GM03348 (cell line): ENCODE data around the gene WFDC13.
"Not testable (repeated sequence)": the region's sequence is repeated elsewhere in the genome, so short reads cannot be mapped to it uniquely, and the experiment has no call there.

Experiments used
- DNase-seq: peaks from one replicate; pipeline ENCODE4 v3.0.0; 2012; ENCODE audit warnings: low spot score

Gene WFDC13, protein sequence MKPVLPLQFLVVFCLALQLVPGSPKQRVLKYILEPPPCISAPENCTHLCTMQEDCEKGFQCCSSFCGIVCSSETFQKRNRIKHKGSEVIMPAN

GRCh38 chr20:45701873-45702272 is at the start of gene WFDC13:
Gene WFDC13, plus strand, starts transcription at chr20:45702038. Its CDS starts 86 bp downstream, at chr20:45702124.
- no peak for DNase-seq

- not testable (repeated sequence) for DNase-seq
Observed at GRCh38 chr20:45657038-45657437, 44.8 kb upstream of the WFDC13 start.

DNA sequence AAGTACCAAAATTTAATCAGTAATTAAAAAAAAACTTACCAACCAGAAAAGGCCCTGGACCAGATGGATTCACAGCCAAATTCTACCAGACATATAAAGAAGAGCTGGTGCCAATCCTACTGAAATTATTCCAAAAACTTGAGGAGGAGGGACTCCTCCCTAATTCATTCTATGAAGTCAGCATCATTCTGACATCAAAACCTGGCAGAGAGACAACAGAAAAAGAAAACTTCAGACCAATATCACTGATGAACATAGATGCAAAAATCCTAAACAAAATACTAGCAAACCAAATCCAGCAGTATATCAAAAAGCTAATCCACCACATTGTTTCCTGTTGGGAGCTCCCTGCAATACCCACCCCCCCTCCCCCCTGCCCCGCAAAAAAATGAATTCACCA is 31.7 kb upstream of the WFDC13 start, which contains the start of gene WFDC11:
TSS of gene WFDC11 (minus strand) at position 101 of the 400 bp plus-strand sequence. CDS start 19,639 bp downstream, outside the sequence.
- DNase-seq, result no peak

DNA sequence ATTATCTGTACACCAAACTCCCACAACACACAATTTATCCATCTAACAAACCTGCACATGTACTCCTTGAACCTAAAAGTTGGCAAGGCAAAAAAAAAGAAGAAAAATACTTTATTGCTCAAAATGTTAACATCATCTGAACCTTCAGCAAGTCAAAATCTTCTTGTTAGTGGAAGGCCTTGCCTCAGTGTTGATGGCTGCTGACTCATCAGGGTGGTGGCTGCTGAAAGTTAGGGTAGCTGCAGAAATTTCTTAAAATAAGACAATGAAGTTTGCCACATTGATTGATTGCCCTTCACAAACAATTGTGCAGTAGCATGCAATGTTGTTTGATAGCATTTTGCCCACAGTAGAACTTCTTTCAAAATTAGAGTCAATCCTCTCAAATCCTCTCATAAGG is 29.1 kb upstream of the WFDC13 start:
- DNase-seq, result no peak

GRCh38 chr20:45679650-45680049 is 22.2 kb upstream of the WFDC13 start:
- DNase-seq, result no peak

GRCh38 chr20:45685896-45686295 is 15.9 kb upstream of the WFDC13 start:
- DNase-seq, result peak; percentile 20

- DNase-seq, result not testable (repeated sequence)
Observed at GRCh38 chr20:45693346-45693745, 8.5 kb upstream of the WFDC13 start.

GRCh38 chr20:45695496-45695895 is 6.3 kb upstream of the WFDC13 start:
- DNase-seq, result no peak

DNA sequence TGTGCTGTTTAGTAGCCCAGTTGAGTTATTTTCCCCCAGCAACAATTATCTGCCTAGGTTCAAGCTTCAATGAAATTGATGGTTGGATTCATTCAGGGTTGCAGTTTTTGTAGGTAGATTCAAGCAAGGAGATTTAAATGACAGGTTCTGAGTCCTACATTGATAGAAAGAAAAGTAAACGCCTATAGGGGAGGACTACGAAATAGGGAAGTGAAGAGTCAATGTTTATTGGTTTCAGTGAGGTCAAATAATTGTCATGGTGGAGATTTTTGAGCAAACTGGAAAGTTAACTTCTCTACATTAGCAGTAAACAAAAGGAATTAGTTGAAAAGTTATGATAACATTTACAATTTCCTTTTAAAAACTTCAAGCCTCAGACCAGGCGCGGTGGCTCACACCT is 734 bp upstream of the WFDC13 start:
- DNase-seq, result no peak

DNA sequence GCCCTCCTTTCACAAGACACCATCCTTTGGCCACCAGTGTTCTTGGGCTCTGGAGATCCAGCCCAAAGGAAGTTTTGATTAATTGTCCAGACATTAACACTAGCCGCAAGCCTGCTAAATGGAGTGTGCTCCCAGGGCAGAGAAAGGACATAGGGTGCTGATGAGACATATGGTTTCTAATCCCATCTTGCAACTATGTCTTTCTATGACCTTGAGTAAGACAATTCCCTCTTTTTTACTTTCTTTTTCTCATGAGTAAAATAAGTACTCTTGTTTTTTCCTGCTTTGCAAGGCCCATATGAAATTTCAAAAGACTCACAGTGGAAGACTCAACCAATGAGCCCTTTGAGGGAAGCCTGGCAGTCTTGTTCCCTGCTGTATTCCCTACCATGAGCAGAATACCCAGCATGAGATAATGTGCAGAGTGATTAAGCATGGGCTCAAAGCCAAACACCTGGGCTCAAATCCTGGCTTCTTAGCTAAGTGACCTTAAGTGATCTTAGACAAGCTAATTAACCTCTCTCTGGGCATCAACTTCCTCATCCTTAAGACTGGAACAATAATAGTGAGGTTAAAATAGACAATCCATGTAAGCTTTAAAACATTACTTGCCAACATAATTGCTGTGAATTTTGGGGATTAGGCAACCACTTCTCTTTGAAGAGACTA is 3.3 kb downstream of the WFDC13 start, which contains the start of gene WFDC10B:
TSS of gene WFDC10B (minus strand) at position 51 of the 669 bp plus-strand sequence. CDS start 19,027 bp downstream, outside the sequence.
- no peak for DNase-seq

DNA sequence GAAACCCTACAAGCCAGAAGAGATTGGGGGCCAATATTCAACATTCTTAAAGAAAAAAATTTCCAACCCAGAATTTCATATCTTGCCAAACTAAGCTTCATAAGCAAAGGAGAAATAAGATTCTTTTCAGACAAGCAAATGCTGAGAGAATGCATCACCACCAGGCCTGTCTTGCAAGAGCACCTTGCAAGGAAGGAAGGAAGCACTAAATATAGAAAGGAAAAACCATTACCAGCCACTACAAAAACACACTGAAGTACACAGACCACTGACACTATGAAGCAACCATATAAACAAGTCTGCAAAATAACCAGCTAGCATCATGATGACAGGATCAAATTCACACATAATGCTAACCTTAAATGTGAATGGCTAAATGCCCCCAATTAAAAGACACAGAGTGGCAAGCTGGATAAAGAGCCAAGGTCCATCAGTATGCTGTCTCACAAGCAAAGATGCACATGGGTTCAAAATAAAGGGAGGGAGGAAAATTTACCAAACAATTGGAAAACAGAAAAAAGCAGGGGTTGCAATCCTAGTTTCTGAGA is 14.4 kb downstream of the WFDC13 start:
- DNase-seq, result not testable (repeated sequence)

DNA sequence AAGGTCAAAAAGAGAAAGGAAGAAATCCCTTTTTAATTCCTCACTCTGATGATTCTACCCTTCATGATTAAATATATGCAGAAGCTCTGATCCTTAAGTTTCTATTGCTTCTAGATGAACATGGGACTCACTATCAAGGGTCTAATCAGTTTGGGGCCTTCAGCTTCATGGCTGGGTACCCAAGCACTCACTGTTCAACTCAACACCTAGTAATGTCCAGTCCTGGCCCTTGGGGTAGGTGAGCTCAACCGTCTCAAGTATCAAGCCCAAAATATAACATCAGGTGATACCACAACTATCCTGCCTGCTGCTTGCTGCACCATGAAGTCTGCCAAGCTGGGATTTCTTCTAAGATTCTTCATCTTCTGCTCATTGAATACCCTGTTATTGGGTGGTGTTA is 20.2 kb downstream of the WFDC13 start, which contains the start of gene SPINT4:
TSS of gene SPINT4 (plus strand) at position 301 of the 400 bp plus-strand sequence. CDS start at position 322, 21 bp downstream.
- no peak for DNase-seq

DNA sequence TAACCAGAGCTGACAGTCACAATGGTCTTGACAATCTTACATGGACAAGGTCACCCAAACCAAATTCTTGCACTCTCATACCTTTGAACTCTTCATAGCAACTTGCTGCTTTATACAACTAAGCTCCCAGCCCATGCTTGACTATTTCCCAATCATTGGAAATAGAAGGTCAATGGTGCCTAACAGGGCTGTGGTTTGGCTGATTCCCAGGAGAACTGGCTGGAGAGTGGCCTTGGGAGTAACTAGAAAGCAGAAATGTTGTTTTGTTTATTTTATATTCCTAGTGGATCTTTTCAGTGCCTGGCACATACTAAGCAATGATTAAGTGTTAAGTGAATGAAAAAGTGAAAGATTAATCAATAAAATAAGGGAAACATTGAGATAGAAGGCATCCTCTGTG is 23.3 kb downstream of the WFDC13 start:
- DNase-seq, result no peak

GRCh38 chr20:45727044-45727443 is 25.2 kb downstream of the WFDC13 start:
- no peak for DNase-seq

GRCh38 chr20:45732199-45732598 is 30.4 kb downstream of the WFDC13 start:
- DNase-seq, result no peak

DNA sequence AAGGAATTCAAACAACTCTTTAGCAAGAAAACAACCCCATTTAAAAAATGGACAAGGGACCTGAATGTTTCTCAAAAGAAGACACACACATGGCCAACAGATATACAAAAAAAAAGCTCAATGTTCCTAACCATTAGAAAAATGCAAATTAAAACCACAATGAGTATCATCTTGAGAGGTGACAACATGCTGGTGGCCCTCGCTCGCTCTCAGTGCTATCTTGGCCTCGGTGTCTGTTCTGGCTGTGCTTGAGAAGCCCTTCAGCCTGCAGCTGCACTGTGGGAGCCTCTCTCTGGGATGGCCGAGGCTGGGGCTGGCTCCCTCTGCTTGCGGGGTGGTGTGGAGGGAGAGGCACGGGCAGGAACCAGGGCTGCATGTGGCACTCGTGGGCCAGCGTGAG is 33.7 kb downstream of the WFDC13 start:
- DNase-seq, result no peak

DNA sequence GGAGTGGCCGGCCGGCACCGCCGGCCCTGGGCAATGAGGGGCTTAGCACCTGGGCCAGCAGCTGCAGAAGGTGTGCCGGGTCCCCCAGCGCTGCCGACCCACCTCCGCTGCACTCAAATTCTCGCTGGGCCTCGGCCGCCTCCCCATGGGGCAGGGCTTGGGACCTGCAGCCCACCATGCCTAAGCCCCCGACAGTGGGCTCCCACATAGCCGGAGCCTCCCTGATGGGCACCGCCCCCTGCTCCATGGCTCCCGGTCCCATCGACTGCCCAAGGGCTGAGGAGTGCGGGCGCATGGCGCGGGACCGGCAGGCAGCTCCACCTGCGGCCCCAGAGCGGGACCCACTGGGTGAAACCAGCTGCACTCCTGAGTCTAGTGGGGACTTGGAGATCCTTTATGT is 34.1 kb downstream of the WFDC13 start:
- no peak for DNase-seq

DNA sequence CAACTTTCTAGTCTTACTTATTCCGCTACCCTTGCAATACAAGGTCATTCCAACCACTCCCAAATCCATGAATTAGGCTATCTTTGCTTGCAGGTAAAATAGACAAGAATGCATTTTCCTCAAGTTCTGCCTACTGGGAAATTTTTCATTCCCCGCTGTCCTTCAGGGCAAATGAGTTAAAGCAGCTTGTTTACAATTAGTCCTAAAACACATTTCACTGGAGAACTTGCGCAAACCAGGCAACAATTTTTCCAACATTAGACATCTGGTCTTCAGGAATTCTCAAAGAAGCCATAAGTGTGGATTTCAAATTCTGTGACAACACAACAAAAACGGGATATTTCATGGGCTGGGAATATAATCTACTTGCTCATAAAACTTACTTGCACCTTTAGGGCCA is 40.8 kb downstream of the WFDC13 start:
- DNase-seq, result no peak

DNA sequence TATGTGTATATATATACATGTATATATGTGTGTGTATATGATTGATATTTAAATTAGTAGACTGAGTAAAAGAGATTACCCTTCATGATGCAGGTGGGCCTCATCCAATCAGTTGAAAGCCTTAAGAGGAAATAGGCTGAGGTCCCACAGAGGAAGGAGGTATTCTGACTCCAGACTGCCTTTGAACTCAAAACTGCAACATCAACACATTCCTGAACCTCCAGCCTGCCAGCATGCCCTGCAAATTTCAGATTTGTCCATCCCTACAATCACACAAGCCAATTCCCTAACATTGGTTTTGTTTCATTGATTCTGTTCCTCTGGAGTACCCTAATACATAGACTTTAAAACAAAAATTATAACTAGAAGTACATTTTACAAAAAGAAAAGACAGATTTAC is 43.2 kb downstream of the WFDC13 start:
- DNase-seq, result no peak

GRCh38 chr20:45751721-45752120 is 49.9 kb downstream of the WFDC13 start:
- DNase-seq, result no peak

DNA sequence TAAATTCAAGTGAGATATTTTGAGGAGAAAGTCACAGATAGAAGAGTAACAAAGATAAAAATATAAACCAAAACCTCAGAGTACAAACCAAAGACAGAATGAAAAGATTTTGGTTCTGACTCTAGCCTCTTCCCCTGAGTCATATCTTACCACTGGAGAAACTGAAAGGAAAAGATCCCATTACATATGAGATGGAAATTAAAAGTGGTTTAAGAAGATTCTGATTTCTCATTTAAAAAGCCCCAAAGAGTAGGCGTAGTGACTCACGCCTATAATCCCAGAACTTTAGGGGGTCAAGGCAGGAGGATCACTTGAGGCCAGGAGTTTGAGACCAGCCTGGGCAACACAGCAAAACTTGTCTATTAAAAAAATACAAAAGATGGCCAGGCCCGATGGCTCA is 50.9 kb downstream of the WFDC13 start:
- no peak for DNase-seq

GRCh38 chr20:45758096-45758495 is 56.3 kb downstream of the WFDC13 start:
- no peak for DNase-seq
